Stimulated activated CD4-positive, alpha-beta T cell treated with anti-CD3 and anti-CD28 coated beads, Interleukin-1b, Interleukin-23, amount 100 ng/mL, for 4 hours (primary cell): ENCODE results near the gene IPO13.

Experiments
- DNase-seq, 2 donors: peaks; one replicate each; pipeline ENCODE4 v3.0.0-alpha.2; 2020; ENCODE audit warnings: low read depth in 2 of 2

The IPO13 gene

GRCh38 chr1:44010935-44011471 is 64.3 kb downstream of the IPO13 start:
- DNase-seq, result no peak

GRCh38 chr1:44012404-44012803 is 65.7 kb downstream of the IPO13 start:
- DNase-seq, result no peak

GRCh38 chr1:44012941-44013609 is 66.3 kb downstream of the IPO13 start:
- no peak for DNase-seq

- DNase-seq, result no peak
These were observed 67.2 kb downstream of the IPO13 start for GRCh38 chr1:44013949-44014348.

GRCh38 chr1:44014365-44015104 is 67.8 kb downstream of the IPO13 start:
- no peak for DNase-seq

GRCh38 chr1:44015206-44015605 is 68.5 kb downstream of the IPO13 start:
- no peak for DNase-seq

- DNase-seq, result no peak
These were observed 69.5 kb downstream of the IPO13 start for GRCh38 chr1:44016041-44016889.

- no peak for DNase-seq
These were observed 70.2 kb downstream of the IPO13 start for GRCh38 chr1:44016890-44017400.
